ENCODE measurements around the gene NFAM1. TPM values are rescaled to one million over a fixed set of nuclear protein-coding genes. Genes with fewer than 3 reads are reported as not detected.

Gene NFAM1
- total and polyA plus RNA-seq, 2 of the 13 experiments (the other 11 are each of a cell fraction or from before 2014, with no cell fraction given) = 0.03 TPM; not detected in 1

- intact Hi-C loops (cut with micrococcal nuclease; ENCODE audit: unreplicated experiment) (no loop called here), in situ Hi-C loops (cut with HindIII; ENCODE audit: extremely low pct_ligation_motif_present, low pct_unique_long_range_greater_than_20kb) (no loop called here)
- H4K20me1 ChIP-seq (ENCODE audit: insufficient read depth, low read length) = no peaks in the 10 kb centered on the region
- peaks cover 6 to 43% of the 10 kb centered on the region in 2 experiments; a peak in 3 of 5 replicates for H3K27me3 ChIP-seq (ENCODE audit: control insufficient read depth in 1 of 2, insufficient read depth in 2 of 2, low read length in 2 of 2)
- no peak overlapping the region for H3K27ac ChIP-seq (ENCODE audit: extremely low read length, insufficient read depth, low read length)
- TF ChIP-seq STAG1 (CRISPR knock-in tag; IDR thresholded peaks at IDR 0.05) (peak; percentile 38; the same call in 1 of the 2 replicates), CTCF (CRISPR knock-in tag; IDR thresholded peaks at IDR 0.05) (peak; percentile 28), ARNT (IDR thresholded peaks at IDR 0.05) (no peak), ZNF629 (CRISPR knock-in tag; conservative IDR thresholded peaks at IDR 0.05) (peak; percentile 78)
- 32% methylated on average over 10 of the region's 19 CpGs for WGBS (ENCODE audit: low lambda C conversion rate)
- H3K4me2 ChIP-seq (ENCODE audit: low read depth, low read length) = no peak overlapping the region
- no peak overlapping the region for H2AFZ ChIP-seq (ENCODE audit: low read length)
- no peak overlapping the region for H3K9ac ChIP-seq (ENCODE audit: insufficient read depth, low read depth, low read length)
- no peak for ATAC-seq
- ChIA-PET POLR2A (no interaction called here), CTCF (ENCODE audit: low intra/inter-chr PET ratio, low total read pairs) (no interaction called here)
- DNase-seq (ENCODE audit: low spot score) = no peak
- no peak overlapping the region for H3K4me3 ChIP-seq (replicated peaks in 1 of 3; ENCODE audit: insufficient read depth in 1 of 3, low read depth in 2 of 3, low read length in 3 of 3)
- H3K9me3 ChIP-seq (ENCODE audit: low read length) = no peaks in the 10 kb centered on the region
- H3K4me1 ChIP-seq (ENCODE audit: insufficient read depth, low read length) = no peaks in the 10 kb centered on the region
- H3K79me2 ChIP-seq (ENCODE audit: insufficient read depth, low read length) = no peaks in the 10 kb centered on the region
- FAIRE-seq = no peak
- H3K36me3 ChIP-seq (replicated peaks in 1 of 2; ENCODE audit: control insufficient read depth in 1 of 2, insufficient read depth in 2 of 2, low read length in 2 of 2) = no peaks in the 10 kb centered on the region
- no TSS peak for BruUV-seq (replicated peaks)
Measured at GRCh38 chr22:42401535-42402334, 30.5 kb downstream of the NFAM1 start.

GRCh38 chr22:42400811-42401534 is 31.2 kb downstream of the NFAM1 start:
- H3K9me3 ChIP-seq (ENCODE audit: low read length) = no peaks in the 10 kb centered on the region
- H3K79me2 ChIP-seq (ENCODE audit: insufficient read depth, low read length) = no peaks in the 10 kb centered on the region
- no peaks in the 10 kb centered on the region for H4K20me1 ChIP-seq (ENCODE audit: insufficient read depth, low read length)
- no peak overlapping the region for H3K9ac ChIP-seq (ENCODE audit: insufficient read depth, low read depth, low read length)
- CTCF ChIA-PET (ENCODE audit: low intra/inter-chr PET ratio, low total read pairs) = no interaction called here
- no peak for DNase-seq (ENCODE audit: low spot score)
- WGBS (ENCODE audit: low lambda C conversion rate) = 67% methylated on average over 8 of the region's 18 CpGs
- in situ Hi-C loops (cut with HindIII; ENCODE audit: extremely low pct_ligation_motif_present, low pct_unique_long_range_greater_than_20kb) = no loop called here
- no peak overlapping the region for H2AFZ ChIP-seq (ENCODE audit: low read length)
- intact Hi-C loops (cut with micrococcal nuclease; ENCODE audit: unreplicated experiment) = no loop called here
- no peaks in the 10 kb centered on the region for H3K4me1 ChIP-seq (ENCODE audit: insufficient read depth, low read length)
- H3K4me2 ChIP-seq (ENCODE audit: low read depth, low read length) = no peak overlapping the region
- no peak overlapping the region for H3K4me3 ChIP-seq (replicated peaks in 1 of 3; ENCODE audit: insufficient read depth in 1 of 3, low read depth in 2 of 3, low read length in 3 of 3)
- H3K27me3 ChIP-seq (ENCODE audit: control insufficient read depth in 1 of 2, insufficient read depth in 2 of 2, low read length in 2 of 2) = peaks cover 4 to 35% of the 10 kb centered on the region in 2 experiments; a peak in 3 of 5 replicates
- POLR2A ChIA-PET = no interaction called here
- TF ChIP-seq PRMT3 (CRISPR knock-in tag; IDR thresholded peaks at IDR 0.05; ENCODE audit: borderline replicate concordance, low read depth) (no peak), ZNF512 (CRISPR knock-in tag; IDR thresholded peaks at IDR 0.05) (no peak), MTF1 (CRISPR knock-in tag; IDR thresholded peaks at IDR 0.05) (no peak), ZBTB26 (CRISPR knock-in tag; IDR thresholded peaks at IDR 0.05; ENCODE audit: borderline replicate concordance) (no peak)
- no peak for ATAC-seq
- no peak for FAIRE-seq
- no TSS peak for BruUV-seq (replicated peaks)
- no peak overlapping the region for H3K27ac ChIP-seq (ENCODE audit: extremely low read length, insufficient read depth, low read length)
- H3K36me3 ChIP-seq (replicated peaks in 1 of 2; ENCODE audit: control insufficient read depth in 1 of 2, insufficient read depth in 2 of 2, low read length in 2 of 2) = no peaks in the 10 kb centered on the region
